ENCODE results near the gene QARS1. TPM values are rescaled to one million over a fixed set of nuclear protein-coding genes. Genes with fewer than 3 reads are reported as not detected.

The QARS1 gene
- total and polyA plus RNA-seq, 10 donors, result 174 to 329 (median 221) TPM

GRCh38 chr3:49093853-49094767 is 10.4 kb downstream of the QARS1 start, which contains the start of gene QRICH1:
QRICH1 (minus strand) TSS chr3:49094071; CDS start chr3:49077017, 17,054 bp downstream.
- Histone ChIP-seq H3K4me1 (peaks cover 39 to 54% (median 49%) of the 10 kb centered on the region in 6 donors), H3K4me3 (peak within 1 kb of the TSS; percentile 76 to 100 (median 99)), H3K36me3 (peaks cover 3 to 67% (median 19%) of the 10 kb centered on the region in 6 donors), H3K27ac (peak within 1 kb of the TSS; percentile 86 to 99 (median 98)), H3K27me3 (replicated peaks in 1 of 7) (no peaks in the 10 kb centered on the region), H3K9me3 (no peaks in the 10 kb centered on the region)
- DNase-seq, result peak; percentile 98
- TF ChIP-seq POLR2A (IDR thresholded peaks at IDR 0.05) (peak in 1 of 3 donors; percentile 38), POLR2AphosphoS5 (IDR thresholded peaks at IDR 0.05) (peak; percentile 91 to 93 (median 91)), CTCF (IDR thresholded peaks at IDR 0.05 in 8 of 11, conservative IDR thresholded peaks at IDR 0.05 in 3 of 11) (peak in 10 of 11 experiments; percentile 13 to 61 (median 54))
- intact Hi-C loops (cut with DNase I; ENCODE audit: low total_unique reads), result no loop called here
- WGBS, 5 donors, result 0 to 1% (median 1%) methylated on average over 39 to 65 of the region's 65 CpGs

- Histone ChIP-seq H3K4me3 (peak overlapping the region; percentile 76 to 100 (median 99)), H3K9me3 (no peaks in the 10 kb centered on the region), H3K27ac (peak overlapping the region; percentile 86 to 99 (median 98)), H3K4me1 (peaks cover 45 to 64% (median 57%) of the 10 kb centered on the region in 6 donors), H3K27me3 (replicated peaks in 1 of 7) (no peaks in the 10 kb centered on the region), H3K36me3 (peaks cover 3 to 67% (median 10%) of the 10 kb centered on the region in 6 donors)
- WGBS, 5 donors, result 0 to 1% (median 0%) methylated on average over 18 to 86 of the region's 86 CpGs
- TF ChIP-seq CTCF (IDR thresholded peaks at IDR 0.05 in 8 of 11, conservative IDR thresholded peaks at IDR 0.05 in 3 of 11), result no peak
- peak; percentile 4 to 24 (median 7) for TF ChIP-seq POLR2AphosphoS5 (IDR thresholded peaks at IDR 0.05)
- intact Hi-C loops (cut with DNase I; ENCODE audit: low total_unique reads), result no loop called here
- DNase-seq, result peak; percentile 95
These were observed 11.4 kb downstream of the QARS1 start for GRCh38 chr3:49092938-49093852.

GRCh38 chr3:49081429-49081828 is 23.1 kb downstream of the QARS1 start:
- no peak for DNase-seq
- intact Hi-C loops (cut with DNase I; ENCODE audit: low total_unique reads), result no loop called here
- Histone ChIP-seq H3K27me3 (replicated peaks in 1 of 7) (no peaks in the 10 kb centered on the region), H3K27ac (no peak overlapping the region), H3K4me1 (peaks cover 0 to 72% (median 11%) of the 10 kb centered on the region in 6 donors), H3K4me3 (no peak overlapping the region), H3K36me3 (peaks cover 0 to 77% (median 26%) of the 10 kb centered on the region in 6 donors), H3K9me3 (no peaks in the 10 kb centered on the region)
- WGBS, 5 donors, result 91 to 97% (median 95%) methylated on average over 8 of the region's 8 CpGs
- TF ChIP-seq POLR2A (IDR thresholded peaks at IDR 0.05) (no peak), CTCF (IDR thresholded peaks at IDR 0.05 in 8 of 11, conservative IDR thresholded peaks at IDR 0.05 in 3 of 11) (no peak), POLR2AphosphoS5 (IDR thresholded peaks at IDR 0.05) (no peak)
